HG02852 (cell line): ENCODE data around the gene CADM2.
A peak's percentile ranks its signal among the peaks of the same experiment; 100 is the strongest.
"Not testable (repeated sequence)": the region's sequence is repeated elsewhere in the genome, so short reads cannot be mapped to it uniquely, and the experiment has no call there.

Source experiments
- ATAC-seq: cut with Tn5 transposase; IDR thresholded peaks from one replicate; pipeline ENCODE4 v1.9.1; 2021; ENCODE audit warnings: mild to moderate bottlenecking, moderate library complexity; ENCODE audit not compliant: unreplicated experiment

CADM2 gene

GRCh38 chr3:84958495-84959469 is at the start of gene CADM2:
Gene CADM2 (plus strand): TSS chr3:84958989.
- ATAC-seq = peak; percentile 95

GRCh38 chr3:84918592-84918991 is 40.2 kb upstream of the CADM2 start:
- ATAC-seq = not testable (repeated sequence)

GRCh38 chr3:84922682-84923081 is 36.1 kb upstream of the CADM2 start:
- ATAC-seq = no peak

GRCh38 chr3:84925571-84925970 is 33.2 kb upstream of the CADM2 start:
- no peak for ATAC-seq

- ATAC-seq = no peak
These were observed 15.4 kb upstream of the CADM2 start for GRCh38 chr3:84943379-84943778.

- no peak for ATAC-seq
These were observed 12.5 kb upstream of the CADM2 start for GRCh38 chr3:84946240-84946639.

- ATAC-seq = no peak
These were observed 882 bp downstream of the CADM2 start for GRCh38 chr3:84959470-84960271.

GRCh38 chr3:84960581-84960980 is 1.8 kb downstream of the CADM2 start:
- no peak for ATAC-seq

GRCh38 chr3:84961011-84961410 is 2.2 kb downstream of the CADM2 start:
- no peak for ATAC-seq

GRCh38 chr3:84961521-84962255 is 2.9 kb downstream of the CADM2 start:
- no peak for ATAC-seq

GRCh38 chr3:84962415-84962814 is 3.6 kb downstream of the CADM2 start:
- no peak for ATAC-seq

GRCh38 chr3:84963137-84963536 is 4.3 kb downstream of the CADM2 start:
- no peak for ATAC-seq

GRCh38 chr3:84965141-84965540 is 6.4 kb downstream of the CADM2 start:
- ATAC-seq = no peak

- ATAC-seq = no peak
These were observed 9.2 kb downstream of the CADM2 start for GRCh38 chr3:84967767-84968581.

GRCh38 chr3:84968701-84969235 is 10.0 kb downstream of the CADM2 start:
- ATAC-seq = no peak

GRCh38 chr3:84974347-84974746 is 15.6 kb downstream of the CADM2 start:
- no peak for ATAC-seq

- ATAC-seq = no peak
These were observed 18.2 kb downstream of the CADM2 start for GRCh38 chr3:84977021-84977420.

GRCh38 chr3:84978843-84979242 is 20.1 kb downstream of the CADM2 start:
- ATAC-seq = no peak

GRCh38 chr3:84980011-84980410 is 21.2 kb downstream of the CADM2 start:
- no peak for ATAC-seq

GRCh38 chr3:84980456-84980855 is 21.7 kb downstream of the CADM2 start:
- no peak for ATAC-seq
